A673 (cell line): ENCODE measurements around the gene MT4.
"Not testable (repeated sequence)": the region's sequence is repeated elsewhere in the genome, so short reads cannot be mapped to it uniquely, and the experiment has no call there.

Experiments used
- CTCF ChIP-seq: fragments of 300-800, 200-600 bp; sonication (generic); conservative IDR thresholded peaks from 2 replicates; pipeline ENCODE4 v1.5.1; 2017; ENCODE audit warnings: low read depth, mild to moderate bottlenecking, antibody characterized with exemption, low read length, moderate library complexity, mixed read lengths
- EZH2 ChIP-seq: fragments of 200-600 bp; sonication (generic); IDR thresholded peaks from 2 replicates; pipeline ENCODE4 v1.6.1; 2017; ENCODE audit warnings: borderline replicate concordance, low read depth, mild to moderate bottlenecking, mixed read lengths, antibody characterized with exemption, low read length; ENCODE audit not compliant: poor library complexity, severe bottlenecking

GRCh38 chr16:56582911-56583310, 18.0 kb downstream of the MT4 start:
- TF ChIP-seq CTCF, EZH2: not testable (repeated sequence)
